K562 (cell line): Measurements from ENCODE around the gene NUP107. TPM values are rescaled to one million over a fixed set of nuclear protein-coding genes. Genes with fewer than 3 reads are reported as not detected.
A peak's percentile ranks its signal among the peaks of the same experiment; 100 is the strongest.

Experiments
- CCNT2 ChIP-seq: IDR thresholded peaks from 2 replicates; pipeline ENCODE4 v1.6.1; 2011; ENCODE audit warnings: borderline replicate concordance, low read depth, mild to moderate bottlenecking, moderate library complexity, mixed read lengths, low read length; ENCODE audit not compliant: insufficient read length; ENCODE audit errors: extremely low read depth
- E2F3 ChIP-seq: fragments of 250-450 bp; sonication (Bioruptor Pico); IDR thresholded peaks from 2 replicates; pipeline ENCODE4 v1.4.0; 2020; ENCODE audit warnings: mild to moderate bottlenecking
- FOXP1 ChIP-seq: sonication (generic); formaldehyde crosslinking; IDR thresholded peaks from 2 replicates; pipeline ENCODE4 v1.8.0; 2022; ENCODE audit warnings: mild to moderate bottlenecking, missing genetic modification reagents
- GTF3C2 ChIP-seq: IDR thresholded peaks from 3 replicates; pipeline ENCODE4 v1.6.1; 2011; ENCODE audit warnings: borderline replicate concordance, mild to moderate bottlenecking, moderate library complexity; ENCODE audit not compliant: insufficient read length; ENCODE audit errors: extremely low read depth
- HINFP ChIP-seq: fragments of 450-650 bp; conservative IDR thresholded peaks from 2 replicates; pipeline ENCODE4 v1.6.1; 2016; ENCODE audit warnings: missing genetic modification characterization, low read depth, mild to moderate bottlenecking, control low read depth, missing compliant biosample characterization
- MYBL2 ChIP-seq, 2 experiments: fragments of 450-650 bp in 1 of 2; sonication (generic) in 1 of 2; formaldehyde crosslinking in 1 of 2; IDR thresholded peaks; 2 replicates each; pipeline versions ENCODE4 v1.6.1 to v1.8.1; 2017 to 2022; ENCODE audit warnings: borderline replicate concordance in 1 of 2, inconsistent platforms in 1 of 2, low read depth in 1 of 2, mild to moderate bottlenecking in 1 of 2, missing genetic modification reagents in 1 of 2, moderate library complexity in 1 of 2
- NFATC3 ChIP-seq: fragments of 450-650 bp; IDR thresholded peaks from 2 replicates; pipeline ENCODE4 v1.6.1; 2017; ENCODE audit warnings: mild to moderate bottlenecking
- NFIC ChIP-seq: fragments of 450-650 bp; IDR thresholded peaks from 2 replicates; pipeline ENCODE4 v1.6.1; 2017; ENCODE audit warnings: mild to moderate bottlenecking, inconsistent platforms
- NFIX ChIP-seq: fragments of 250-450 bp; sonication (Bioruptor Pico); IDR thresholded peaks from 2 replicates; pipeline ENCODE4 v1.4.0; 2020; ENCODE audit warnings: low read depth, mild to moderate bottlenecking, moderate library complexity
- SIRT6 ChIP-seq: IDR thresholded peaks from one replicate; pipeline ENCODE4 v1.6.1; 2012; ENCODE audit warnings: low read depth, mild to moderate bottlenecking, control low read depth, inconsistent platforms, low read length, moderate library complexity
- SMARCA4 ChIP-seq: fragments of 450-650 bp; IDR thresholded peaks from 2 replicates; pipeline ENCODE4 v1.6.1; 2016
- SPI1 ChIP-seq: IDR thresholded peaks from 2 replicates; pipeline ENCODE4 v1.6.1; 2011; ENCODE audit warnings: low read depth, low read length, control low read depth, borderline replicate concordance
- ZBTB43 ChIP-seq: sonication (generic); formaldehyde crosslinking; IDR thresholded peaks from 2 replicates; pipeline ENCODE4 v1.8.0; 2023; ENCODE audit warnings: mild to moderate bottlenecking, missing genetic modification reagents
- ZNF174 ChIP-seq: fragments of 250-450 bp; sonication (Bioruptor Pico); IDR thresholded peaks from 2 replicates; pipeline ENCODE4 v1.4.0; 2020; ENCODE audit warnings: mild to moderate bottlenecking
- ZNF584 ChIP-seq: fragments of 200-800 bp; sonication (Bioruptor generic); IDR thresholded peaks from 2 replicates; pipeline ENCODE4 v1.6.1; 2016; ENCODE audit warnings: low read depth, mild to moderate bottlenecking, missing genetic modification characterization, missing compliant biosample characterization
- polyA plus RNA-seq, 8 experiments: library from polyadenylated mRNA; depleted of rRNA in 4 of 8; stranded (reverse) in 5 of 8; unstranded in 3 of 8; fragments of >200 nt; fragmentation: Nextera tagmentation in 2 of 8; fragmentation: Illumina TruSeq in 1 of 8; extraction: Ambion mirVana in 2 of 8; extraction: Trizol in 1 of 8; gene quantifications; 2 replicates each; pipeline versions ENCODE4 v1.2.1 to v1.2.3, GENCODE V29; 2011 to 2014; ENCODE audit warnings: inconsistent platforms in 1 of 8, missing spikeins in 1 of 8
- total RNA-seq, 7 experiments: library from RNA; depleted of rRNA in 6 of 7; stranded (reverse); fragments of >200 nt in 6 of 7; fragmentation: Illumina TruSeq in 2 of 7; extraction: Trizol in 2 of 7; gene quantifications; 2 replicates each; pipeline versions ENCODE4 v1.2.1 to v1.2.3, GENCODE V29; 2011 to 2021; ENCODE audit warnings: low replicate concordance in 1 of 7
- TF ChIP-seq, protein P1 (sequence below): fragments of 450-650 bp; formaldehyde crosslinking; IDR thresholded peaks from 2 replicates; pipeline ENCODE4 v1.4.0; 2020; ENCODE audit warnings: mild to moderate bottlenecking, moderate library complexity

NUP107 gene
- total and polyA plus RNA-seq, 9 of the 15 experiments (the other 6 are each of a cell fraction or from before 2014, with no cell fraction given), result 129 to 277 (median 199) TPM

- TF ChIP-seq ZBTB43 (CRISPR knock-in tag) (no peak), NFATC3 (no peak), SMARCA4 (peak; percentile 71), NFIC (peak; percentile 51; the same call in 1 of the 2 replicates), NFIX (CRISPR knock-in tag) (no peak), E2F3 (CRISPR knock-in tag) (no peak), HINFP (tag) (no peak), SPI1 (no peak), FOXP1 (CRISPR knock-in tag) (no peak), ZNF584 (no peak), CCNT2 (no peak), ZNF174 (CRISPR knock-in tag) (no peak), MYBL2 (IDR thresholded peaks at IDR 0.05; ENCODE audit: low read depth) (no peak), MYBL2 (CRISPR knock-in tag; IDR thresholded peaks at IDR 0.05; ENCODE audit: borderline replicate concordance) (no peak), SIRT6 (no peak), GTF3C2 (no peak)
- TF ChIP-seq, protein P1, sequence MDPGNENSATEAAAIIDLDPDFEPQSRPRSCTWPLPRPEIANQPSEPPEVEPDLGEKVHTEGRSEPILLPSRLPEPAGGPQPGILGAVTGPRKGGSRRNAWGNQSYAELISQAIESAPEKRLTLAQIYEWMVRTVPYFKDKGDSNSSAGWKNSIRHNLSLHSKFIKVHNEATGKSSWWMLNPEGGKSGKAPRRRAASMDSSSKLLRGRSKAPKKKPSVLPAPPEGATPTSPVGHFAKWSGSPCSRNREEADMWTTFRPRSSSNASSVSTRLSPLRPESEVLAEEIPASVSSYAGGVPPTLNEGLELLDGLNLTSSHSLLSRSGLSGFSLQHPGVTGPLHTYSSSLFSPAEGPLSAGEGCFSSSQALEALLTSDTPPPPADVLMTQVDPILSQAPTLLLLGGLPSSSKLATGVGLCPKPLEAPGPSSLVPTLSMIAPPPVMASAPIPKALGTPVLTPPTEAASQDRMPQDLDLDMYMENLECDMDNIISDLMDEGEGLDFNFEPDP (CRISPR knock-in tag), result no peak
These were observed 84.6 kb downstream of the NUP107 start (continued) for GRCh38 chr12:68771223-68771925.
